HG02610 (cell line): ENCODE data around the gene NRF1.
"Not testable (repeated sequence)": the region's sequence is repeated elsewhere in the genome, so short reads cannot be mapped to it uniquely, and the experiment has no call there.

Experiments used
- ATAC-seq: cut with Tn5 transposase; IDR thresholded peaks from one replicate; pipeline ENCODE4 v1.9.1; 2021; ENCODE audit warnings: mild to moderate bottlenecking, moderate library complexity; ENCODE audit not compliant: unreplicated experiment

Gene NRF1

GRCh38 chr7:129644634-129645230 is 33.2 kb downstream of the NRF1 start:
- ATAC-seq = no peak

DNA sequence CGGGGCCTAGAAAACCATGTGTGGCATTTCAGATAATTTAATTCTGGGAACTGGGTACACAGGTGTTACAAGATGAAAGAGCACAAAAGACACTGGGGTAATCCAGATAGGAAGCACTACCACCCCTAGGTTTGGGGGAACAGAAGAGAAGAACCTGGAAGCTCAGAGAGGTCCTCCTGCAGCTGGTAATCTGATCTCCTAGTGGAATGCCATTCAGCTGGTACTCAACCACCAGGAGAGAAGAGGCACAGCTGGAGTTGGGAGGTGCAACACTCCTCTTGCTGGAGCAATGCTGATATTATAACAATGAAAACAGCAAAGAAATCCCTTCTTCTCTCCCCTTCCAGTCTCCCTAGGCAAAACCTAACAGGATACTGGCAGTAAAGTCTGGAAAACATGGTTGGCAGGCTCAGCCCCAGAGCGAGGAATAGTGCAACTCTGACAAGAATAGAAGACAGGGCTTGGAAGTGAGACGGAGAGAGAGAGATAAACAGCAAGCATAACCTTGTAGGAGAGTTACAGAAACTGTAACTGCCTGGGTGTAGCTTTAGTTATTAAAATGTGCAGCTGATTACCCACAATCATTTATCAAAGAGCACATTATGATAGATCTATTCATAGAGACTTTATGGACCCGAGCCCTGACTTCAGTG is 35.0 kb downstream of the NRF1 start:
- ATAC-seq = no peak

GRCh38 chr7:129649128-129649690 is 37.7 kb downstream of the NRF1 start:
- ATAC-seq = no peak

- ATAC-seq = no peak
These were observed 38.7 kb downstream of the NRF1 start for GRCh38 chr7:129650056-129650758.

GRCh38 chr7:129652914-129653313 is 41.4 kb downstream of the NRF1 start:
- peak; percentile 79 for ATAC-seq

DNA sequence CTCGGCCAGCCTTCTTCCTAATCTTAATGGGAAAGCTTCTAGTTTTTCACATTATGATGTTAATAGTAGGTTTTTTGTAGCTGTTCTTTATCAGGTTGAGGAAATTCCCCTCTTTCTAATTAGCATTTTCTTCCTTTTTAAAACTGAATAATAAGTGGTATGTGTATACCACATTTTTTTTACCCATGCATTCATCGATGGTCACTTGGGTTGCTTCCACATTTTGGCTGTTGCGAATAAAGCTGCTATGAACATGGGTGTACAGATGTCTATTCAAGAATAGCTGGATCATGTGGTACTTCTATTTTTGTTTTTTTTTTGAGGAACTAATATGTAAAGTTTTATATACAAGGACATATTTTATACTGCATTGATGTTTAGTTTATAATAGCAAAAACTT is 44.3 kb downstream of the NRF1 start:
- ATAC-seq = no peak

GRCh38 chr7:129657363-129657762 is 45.8 kb downstream of the NRF1 start:
- no peak for ATAC-seq

DNA sequence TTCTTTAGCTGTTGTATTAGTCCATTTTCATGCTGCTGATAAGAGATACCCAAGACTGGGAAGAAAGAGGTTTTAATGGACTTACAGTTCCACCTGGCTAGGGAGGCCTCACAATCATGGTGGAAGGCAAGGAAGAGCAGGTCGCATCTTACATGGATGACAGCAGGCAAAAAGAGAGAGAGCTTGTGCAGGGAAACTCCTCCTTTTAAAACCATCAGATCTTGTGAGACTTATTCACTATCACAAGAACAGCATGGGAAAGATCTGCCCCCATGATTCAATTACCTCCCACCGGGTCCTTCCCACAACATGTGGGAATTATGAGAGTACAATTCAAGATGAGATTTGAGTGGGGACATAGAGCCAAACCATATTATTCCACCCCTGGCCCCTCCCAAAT is 48.4 kb downstream of the NRF1 start:
- not testable (repeated sequence) for ATAC-seq

DNA sequence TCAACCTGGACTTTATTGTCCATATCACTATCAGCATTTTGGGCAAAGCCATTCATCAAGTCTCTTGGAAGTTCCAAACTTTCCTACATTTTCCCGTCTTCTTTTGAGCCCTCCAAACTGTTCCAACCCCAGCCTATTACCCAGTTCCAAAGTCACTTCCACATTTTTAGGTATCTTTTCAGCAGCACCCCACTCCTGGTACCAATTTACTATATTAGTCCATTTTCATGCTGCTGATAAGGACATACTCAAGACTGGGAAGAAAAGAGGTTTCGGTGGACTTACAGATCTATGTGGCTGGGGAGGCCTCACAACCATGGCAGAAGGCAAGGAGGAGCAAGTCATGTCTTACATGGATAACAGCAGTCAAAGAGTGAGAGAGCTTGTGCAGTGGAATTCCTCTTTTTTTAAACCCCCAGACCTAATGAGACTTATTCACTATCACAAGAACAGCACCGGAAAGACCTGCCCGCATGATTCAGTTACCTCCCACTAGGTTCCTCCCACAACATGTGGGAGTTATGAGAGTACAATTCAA is 50.2 kb downstream of the NRF1 start:
- ATAC-seq = no peak

DNA sequence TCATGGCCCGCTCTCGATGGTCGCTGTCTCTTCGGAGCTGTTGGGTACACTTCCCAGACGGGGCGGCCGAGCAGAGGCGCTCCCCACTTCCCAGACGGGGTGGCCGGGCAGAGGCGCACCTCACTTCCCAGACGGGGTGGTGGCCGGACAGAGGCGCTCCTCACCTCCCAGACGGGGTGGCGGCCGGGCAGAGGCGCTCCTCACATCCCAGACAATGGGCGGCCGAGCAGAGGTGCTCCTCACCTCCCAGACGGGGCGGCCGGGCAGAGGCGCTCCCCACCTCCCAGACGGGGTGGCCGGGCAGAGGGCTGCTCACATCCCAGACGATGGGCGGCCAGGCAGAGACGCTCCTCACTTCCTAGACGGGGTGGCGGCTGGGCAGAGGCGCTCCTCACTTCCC is 51.7 kb downstream of the NRF1 start:
- ATAC-seq = not testable (repeated sequence)

GRCh38 chr7:129664029-129665012 is 52.8 kb downstream of the NRF1 start:
- ATAC-seq = no peak

DNA sequence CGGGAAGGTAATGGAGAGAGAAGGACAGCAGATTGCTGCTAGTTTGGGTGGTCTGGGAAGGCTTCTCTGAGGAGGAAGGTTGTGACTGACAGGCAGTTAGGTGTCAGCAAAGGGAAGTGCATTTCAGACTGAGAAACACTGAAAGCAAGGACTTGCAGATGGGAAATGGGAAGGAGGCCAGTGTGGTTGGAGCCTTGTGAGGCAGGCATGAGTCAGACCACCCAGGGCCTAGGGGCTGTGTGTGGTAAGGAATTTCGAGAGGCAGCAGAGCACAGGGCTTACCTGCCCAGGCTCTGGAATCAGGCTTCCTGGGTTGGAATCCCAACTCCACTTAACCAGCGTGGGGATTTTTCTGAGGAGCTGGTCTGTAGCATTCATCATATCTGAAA is 53.5 kb downstream of the NRF1 start:
- no peak for ATAC-seq

DNA sequence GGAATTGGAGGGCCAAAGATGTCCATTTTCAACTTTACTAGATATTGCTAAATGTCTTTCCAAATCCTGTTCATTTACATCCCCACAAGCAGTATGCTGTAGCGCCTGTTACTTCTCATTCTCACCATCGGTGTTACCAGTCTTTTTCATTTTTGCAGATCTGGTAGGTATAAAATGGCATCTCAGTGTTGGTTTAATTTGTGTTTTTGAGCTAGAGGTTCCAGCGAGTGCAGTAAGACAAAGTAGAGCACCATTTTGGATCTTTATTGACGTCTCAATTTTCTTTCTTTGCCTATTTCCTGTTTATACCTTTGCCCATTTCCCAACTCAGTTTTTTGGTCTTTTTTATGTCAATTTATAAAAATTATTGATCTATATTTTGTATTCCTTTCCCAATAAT is 55.6 kb downstream of the NRF1 start:
- ATAC-seq = no peak

GRCh38 chr7:129667551-129667950 is 56.0 kb downstream of the NRF1 start:
- no peak for ATAC-seq

GRCh38 chr7:129669901-129670300 is 58.4 kb downstream of the NRF1 start:
- no peak for ATAC-seq

- ATAC-seq = no peak
These were observed 59.1 kb downstream of the NRF1 start for GRCh38 chr7:129670656-129671055.

- ATAC-seq = no peak
These were observed 59.7 kb downstream of the NRF1 start for GRCh38 chr7:129671266-129671665.

DNA sequence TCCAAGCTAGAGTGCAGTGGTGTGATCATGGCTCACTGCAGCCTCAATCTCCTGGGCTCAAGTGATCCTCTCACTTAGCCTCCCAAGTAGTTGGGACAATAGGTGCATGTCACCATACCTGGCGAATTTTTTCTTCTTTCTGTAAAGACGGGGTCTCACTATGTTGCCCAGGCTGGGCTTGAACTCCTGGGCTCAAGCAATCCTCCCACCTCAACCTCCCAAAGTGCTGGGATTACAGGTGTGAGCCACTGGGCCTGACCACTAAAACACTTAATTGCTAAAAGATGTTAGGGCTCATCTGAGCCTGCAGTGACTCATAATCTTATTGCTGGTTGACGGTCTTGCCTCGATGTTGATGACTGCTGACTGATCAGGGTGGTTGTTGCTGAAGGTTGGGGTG is 63.0 kb downstream of the NRF1 start:
- not testable (repeated sequence) for ATAC-seq

DNA sequence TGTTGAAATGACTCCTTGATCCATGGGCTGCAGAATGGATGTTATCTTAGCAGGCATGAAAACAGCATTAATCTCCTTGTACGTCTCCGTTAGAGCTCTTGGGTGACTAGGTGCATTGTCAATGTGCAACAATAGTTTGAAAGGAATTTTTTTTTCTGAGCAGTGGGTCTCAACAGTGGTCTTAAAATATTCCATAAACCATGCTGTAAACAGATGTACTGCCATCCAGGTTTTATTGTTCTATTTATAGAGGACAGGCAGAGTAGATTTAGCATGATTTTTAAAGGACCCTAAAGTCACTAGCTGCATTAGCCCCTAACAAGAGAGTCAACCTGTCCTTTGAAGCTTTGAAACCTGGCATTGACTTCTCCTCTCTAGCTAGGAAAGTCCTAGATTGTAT is 64.0 kb downstream of the NRF1 start:
- no peak for ATAC-seq
